Right atrium auricular region (tissue), 2 donors: ENCODE measurements around the gene SPEF2. TPM values are rescaled to one million over a fixed set of nuclear protein-coding genes. Genes with fewer than 3 reads are reported as not detected.

ENCODE experiments used
- DNase-seq: peaks from one replicate; pipeline ENCODE4 v3.0.0-alpha.2; 2019; ENCODE audit warnings: low spot score
- H3K27ac ChIP-seq, 2 donors: fragments of 200-600 bp; sonication (generic); 1 replicate in 1 of 2; 2 replicates in 1 of 2; pipeline ENCODE4 v1.5.1; 2016 to 2019
- H3K27me3 ChIP-seq, 2 donors: fragments of 200-600 bp; sonication (generic); one replicate each; pipeline versions ENCODE4 v1.5.1 to v1.6.0; 2017 to 2019
- H3K36me3 ChIP-seq: fragments of 200-600 bp; sonication (generic); one replicate; pipeline ENCODE4 v1.5.1; 2016
- H3K4me1 ChIP-seq, 2 donors: fragments of 200-600 bp; sonication (generic); one replicate each; pipeline versions ENCODE4 v1.5.1 to v1.6.0; 2017 to 2019
- H3K4me3 ChIP-seq, 2 donors: fragments of 200-600 bp; sonication (generic); 1 replicate in 1 of 2; 2 replicates in 1 of 2; pipeline ENCODE4 v1.5.1; 2017 to 2019; ENCODE audit warnings: mild to moderate bottlenecking in 1 of 2, moderate library complexity in 1 of 2
- H3K9me3 ChIP-seq, 2 donors: fragments of 200-600 bp; sonication (generic); one replicate each; pipeline ENCODE4 v1.5.1; 2019
- total RNA-seq, 2 donors: library from RNA; depleted of rRNA; stranded (reverse); fragments of >200 nt; gene quantifications; one replicate each; pipeline ENCODE4 v1.1.0, GENCODE V29; 2016
- TF ChIP-seq, protein P1 (sequence below), 2 donors: fragments of 200-600 bp; sonication (generic); IDR thresholded peaks; one replicate each; pipeline ENCODE4 v1.5.1; 2019; ENCODE audit warnings: antibody characterized with exemption in 2 of 2

SPEF2 gene
- total RNA-seq, 2 donors from 2014 or later: 0.94 to 2.0 TPM

DNA sequence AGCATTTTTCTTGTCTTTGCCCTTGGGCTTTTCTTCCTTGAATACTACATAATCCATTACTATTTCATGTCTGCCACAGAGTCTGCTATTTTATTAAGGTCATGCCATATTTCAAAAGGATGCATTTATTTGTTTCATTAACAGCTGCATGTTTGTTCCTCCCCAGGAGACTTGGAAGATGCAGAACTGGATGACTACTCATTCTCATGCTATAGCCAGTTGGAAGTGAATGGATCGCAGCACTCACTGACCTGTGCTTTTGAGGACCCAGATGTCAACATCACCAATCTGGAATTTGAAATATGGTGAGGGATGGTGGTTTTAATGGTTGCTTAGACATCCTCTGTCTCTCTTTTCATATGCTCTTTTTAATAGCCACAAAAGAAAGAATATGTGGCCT, 243.0 kb downstream of the SPEF2 start:
- Histone ChIP-seq H3K27me3 (no peaks in the 10 kb centered on the region), H3K9me3 (no peaks in the 10 kb centered on the region), H3K4me3 (no peak overlapping the region), H3K27ac (no peak overlapping the region), H3K4me1 (no peaks in the 10 kb centered on the region), H3K36me3 (no peaks in the 10 kb centered on the region)
- TF ChIP-seq, protein P1, sequence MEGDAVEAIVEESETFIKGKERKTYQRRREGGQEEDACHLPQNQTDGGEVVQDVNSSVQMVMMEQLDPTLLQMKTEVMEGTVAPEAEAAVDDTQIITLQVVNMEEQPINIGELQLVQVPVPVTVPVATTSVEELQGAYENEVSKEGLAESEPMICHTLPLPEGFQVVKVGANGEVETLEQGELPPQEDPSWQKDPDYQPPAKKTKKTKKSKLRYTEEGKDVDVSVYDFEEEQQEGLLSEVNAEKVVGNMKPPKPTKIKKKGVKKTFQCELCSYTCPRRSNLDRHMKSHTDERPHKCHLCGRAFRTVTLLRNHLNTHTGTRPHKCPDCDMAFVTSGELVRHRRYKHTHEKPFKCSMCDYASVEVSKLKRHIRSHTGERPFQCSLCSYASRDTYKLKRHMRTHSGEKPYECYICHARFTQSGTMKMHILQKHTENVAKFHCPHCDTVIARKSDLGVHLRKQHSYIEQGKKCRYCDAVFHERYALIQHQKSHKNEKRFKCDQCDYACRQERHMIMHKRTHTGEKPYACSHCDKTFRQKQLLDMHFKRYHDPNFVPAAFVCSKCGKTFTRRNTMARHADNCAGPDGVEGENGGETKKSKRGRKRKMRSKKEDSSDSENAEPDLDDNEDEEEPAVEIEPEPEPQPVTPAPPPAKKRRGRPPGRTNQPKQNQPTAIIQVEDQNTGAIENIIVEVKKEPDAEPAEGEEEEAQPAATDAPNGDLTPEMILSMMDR (IDR thresholded peaks at IDR 0.05): no peak
- no peak for DNase-seq

DNA sequence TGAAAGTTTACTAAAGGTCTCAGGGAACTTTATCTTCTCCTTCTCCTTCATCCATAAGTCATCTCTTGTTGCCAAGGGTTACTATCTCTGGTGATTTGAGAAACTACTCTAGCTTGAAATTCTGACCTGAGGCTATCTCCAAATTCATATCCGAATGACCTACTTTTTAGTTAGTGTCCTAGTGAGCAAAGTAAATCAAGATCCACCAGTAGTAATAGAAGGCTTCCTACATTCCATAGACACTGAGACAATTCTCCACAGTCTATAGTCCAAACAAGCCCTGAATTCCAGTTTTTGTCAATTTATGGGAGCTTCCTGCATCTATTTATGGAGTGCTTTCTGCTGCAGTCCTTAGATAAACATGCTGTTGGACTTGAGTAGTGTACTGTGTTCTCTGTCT, 244.1 kb downstream of the SPEF2 start:
- H3K27ac ChIP-seq: no peak overlapping the region
- TF ChIP-seq, protein P1 (IDR thresholded peaks at IDR 0.05): no peak
- no peaks in the 10 kb centered on the region for H3K4me1 ChIP-seq
- H3K9me3 ChIP-seq: no peaks in the 10 kb centered on the region
- H3K36me3 ChIP-seq: no peaks in the 10 kb centered on the region
- no peak for DNase-seq
- H3K4me3 ChIP-seq: no peak overlapping the region
- H3K27me3 ChIP-seq: no peaks in the 10 kb centered on the region

DNA sequence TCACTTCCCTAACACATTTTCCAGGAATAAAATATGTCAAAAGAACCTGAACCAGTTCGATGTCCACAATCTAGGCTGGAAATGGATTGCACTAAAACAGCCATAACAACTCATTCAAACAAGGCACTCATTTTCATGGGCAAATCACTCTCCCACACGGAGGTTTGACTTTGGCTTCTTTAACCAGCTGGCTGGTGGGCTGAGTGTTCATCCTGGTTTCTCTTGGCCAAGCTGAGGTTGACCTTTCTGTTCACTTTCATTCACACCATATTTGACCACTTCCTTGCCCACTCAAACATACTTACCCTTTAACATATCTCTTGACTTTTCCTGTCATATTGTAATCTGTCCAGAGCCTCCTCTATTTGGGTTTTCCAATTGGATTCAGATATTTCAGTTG, 244.5 kb downstream of the SPEF2 start:
- TF ChIP-seq, protein P1 (IDR thresholded peaks at IDR 0.05): no peak
- no peak overlapping the region for H3K4me3 ChIP-seq
- H3K27ac ChIP-seq: no peak overlapping the region
- H3K9me3 ChIP-seq: no peaks in the 10 kb centered on the region
- H3K4me1 ChIP-seq: no peaks in the 10 kb centered on the region
- no peaks in the 10 kb centered on the region for H3K36me3 ChIP-seq
- no peak for DNase-seq
- no peaks in the 10 kb centered on the region for H3K27me3 ChIP-seq

DNA sequence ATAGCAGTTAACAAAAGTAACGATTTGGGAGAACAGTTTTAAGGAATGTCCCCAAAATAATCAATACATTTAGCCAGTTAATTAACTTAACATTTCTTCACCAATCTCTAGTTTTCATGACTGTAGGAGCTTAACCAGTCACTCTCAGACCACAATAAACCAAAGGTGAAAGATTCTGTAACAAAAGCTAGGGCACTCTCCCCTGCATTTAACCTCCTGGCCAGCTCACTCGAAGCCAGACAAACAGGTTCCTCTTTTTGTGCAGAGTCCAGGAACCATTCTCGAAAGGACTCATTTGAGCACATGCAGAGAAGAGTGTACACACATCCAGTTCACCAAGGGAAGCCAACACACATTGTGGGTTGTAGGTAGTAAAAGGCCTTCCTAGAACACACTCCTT, 245.5 kb downstream of the SPEF2 start:
- H3K27ac ChIP-seq: no peak overlapping the region
- TF ChIP-seq, protein P1 (IDR thresholded peaks at IDR 0.05): no peak
- no peak overlapping the region for H3K4me3 ChIP-seq
- no peaks in the 10 kb centered on the region for H3K36me3 ChIP-seq
- DNase-seq: no peak
- H3K9me3 ChIP-seq: no peaks in the 10 kb centered on the region
- H3K4me1 ChIP-seq: no peaks in the 10 kb centered on the region
- H3K27me3 ChIP-seq: no peaks in the 10 kb centered on the region

Other genes with a start within 250 kb of the SPEF2 start
- gene IL7R, start 239.0 kb downstream of the SPEF2 start, total RNA-seq: 1 to 10 TPM; 3.1 to 3.2 TPM